GM18867 (cell line): ENCODE measurements around the gene SH3RF1.

Experiments used
- ATAC-seq: cut with Tn5 transposase; IDR thresholded peaks from one replicate; pipeline ENCODE4 v1.9.1; 2021; ENCODE audit warnings: mild to moderate bottlenecking, moderate library complexity; ENCODE audit not compliant: unreplicated experiment

SH3RF1 gene

DNA sequence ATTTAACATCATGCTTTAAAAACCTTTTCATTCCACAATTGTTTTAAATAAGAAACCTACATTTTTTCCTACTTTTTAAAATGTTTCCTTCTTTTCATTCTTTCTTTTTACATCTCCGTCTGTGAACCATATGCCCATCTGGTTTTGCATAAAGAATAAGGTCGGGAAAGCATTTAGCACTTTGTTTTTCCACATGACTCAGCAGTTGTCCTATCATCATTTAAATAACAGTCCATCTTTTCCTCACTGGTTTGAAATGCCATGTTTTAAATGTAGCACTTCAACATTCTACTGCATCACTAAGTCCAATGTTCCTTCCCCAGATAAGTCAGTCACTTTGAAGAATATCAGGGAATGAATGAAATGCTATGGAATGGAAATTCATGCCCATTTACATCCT lies 128.4 kb downstream of the SH3RF1 start:
- no peak for ATAC-seq

DNA sequence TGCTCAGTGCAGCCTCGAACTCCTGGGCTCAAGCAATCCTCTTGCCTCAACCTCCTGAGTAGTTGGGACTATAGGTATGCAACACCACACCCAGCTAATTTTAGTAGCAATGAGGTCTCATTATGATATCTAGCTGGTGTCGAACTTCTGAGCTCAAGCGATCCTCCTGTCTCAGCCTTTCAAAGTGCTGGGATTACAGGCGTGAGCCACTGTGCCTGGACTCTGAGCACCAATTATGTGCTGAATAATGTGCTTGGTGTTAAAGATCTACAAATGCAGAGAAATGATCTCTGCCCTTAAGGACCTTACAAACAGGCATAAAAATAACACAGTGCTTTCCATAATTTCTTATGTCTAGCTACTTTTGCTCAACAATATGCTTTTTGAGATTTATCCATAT lies 131.7 kb downstream of the SH3RF1 start:
- ATAC-seq, result no peak

DNA sequence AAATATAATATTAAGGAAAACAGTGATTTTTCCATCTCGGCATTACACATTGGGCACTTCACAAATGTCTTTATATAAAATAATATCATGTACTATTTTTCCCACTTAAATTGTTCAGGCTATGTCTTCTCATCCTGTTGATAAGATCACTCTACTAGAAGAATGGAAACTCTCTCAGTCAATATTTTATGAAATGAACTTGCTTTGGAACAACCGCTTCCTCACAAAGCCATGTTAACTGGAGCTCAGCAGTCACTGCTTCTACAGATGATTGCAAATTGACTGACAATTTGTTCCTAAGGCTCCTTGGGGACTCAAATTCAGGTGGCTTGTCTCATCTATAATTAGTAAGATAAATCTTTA lies 133.2 kb downstream of the SH3RF1 start:
- no peak for ATAC-seq

DNA sequence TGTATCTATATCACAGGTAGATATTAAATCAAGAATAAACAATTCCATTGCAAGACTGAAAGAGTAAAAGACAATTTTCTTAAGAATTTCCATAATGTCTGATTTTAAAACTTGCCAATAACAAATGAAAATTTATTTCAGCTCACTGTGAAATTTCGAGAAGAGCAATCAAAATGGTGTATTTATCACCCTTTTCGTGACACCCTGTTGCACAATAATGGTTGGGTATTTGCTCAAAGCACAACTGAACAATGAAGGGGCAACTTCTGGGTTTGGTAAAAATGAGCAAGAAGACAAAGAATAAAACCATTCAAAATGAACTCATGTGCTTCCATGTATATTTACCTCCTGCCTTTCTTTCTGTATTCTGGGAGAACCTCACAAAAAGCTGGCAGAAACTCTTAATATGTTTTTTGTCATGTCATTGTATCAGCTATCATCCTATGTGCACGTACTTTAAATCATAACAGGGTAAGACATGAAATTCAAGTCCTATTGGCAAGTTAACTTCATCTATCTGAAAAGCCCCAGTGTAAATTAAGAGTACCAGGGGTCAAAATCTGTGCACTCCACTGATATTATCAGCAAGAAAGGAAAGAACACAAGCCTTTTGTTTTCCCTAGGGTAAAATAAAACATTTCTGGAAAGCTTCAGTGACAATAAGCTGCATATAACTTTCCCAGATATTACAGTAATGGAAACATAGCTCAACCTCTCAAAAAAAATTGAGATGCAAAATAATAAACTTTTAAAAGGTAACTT lies 133.8 kb downstream of the SH3RF1 start:
- ATAC-seq, result no peak

DNA sequence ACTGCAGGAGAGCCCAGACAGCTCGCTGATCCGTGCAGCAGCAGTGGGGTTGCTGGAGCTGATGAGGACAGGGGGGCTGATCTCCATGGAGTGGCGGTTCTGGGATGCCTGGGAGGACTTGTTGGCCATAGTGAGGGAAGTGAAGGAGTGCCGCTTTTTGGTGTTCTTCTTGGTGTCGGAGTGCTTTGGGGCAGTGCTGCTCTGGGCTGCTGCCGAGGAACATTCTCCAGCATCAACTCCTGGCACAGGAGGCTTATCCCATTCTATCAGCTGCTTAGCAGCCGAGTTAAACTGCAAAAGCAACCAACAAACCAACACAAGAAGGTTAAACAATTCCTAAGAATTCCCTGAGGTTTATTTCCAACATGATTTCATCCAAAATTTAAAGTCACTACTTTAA lies 134.4 kb downstream of the SH3RF1 start:
- no peak for ATAC-seq

DNA sequence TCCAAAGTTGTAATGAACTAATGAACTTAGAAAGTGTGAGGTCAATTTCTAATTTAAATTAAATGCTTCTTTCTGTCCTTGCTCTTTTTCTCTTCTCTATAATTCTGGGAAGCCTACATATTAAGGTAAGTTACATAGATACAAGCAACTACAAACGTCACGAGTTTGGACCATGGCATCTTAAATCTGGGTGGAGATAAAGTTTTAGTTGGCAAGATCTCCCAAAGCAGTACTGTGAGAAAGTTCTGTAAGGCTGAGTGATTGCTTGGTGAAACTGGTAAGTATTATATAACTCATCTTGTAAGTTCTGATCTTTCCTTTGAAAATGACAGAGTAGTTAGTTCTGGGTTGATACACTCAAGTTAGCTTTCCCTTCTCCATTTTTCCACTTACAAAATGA lies 135.0 kb downstream of the SH3RF1 start:
- no peak for ATAC-seq

DNA sequence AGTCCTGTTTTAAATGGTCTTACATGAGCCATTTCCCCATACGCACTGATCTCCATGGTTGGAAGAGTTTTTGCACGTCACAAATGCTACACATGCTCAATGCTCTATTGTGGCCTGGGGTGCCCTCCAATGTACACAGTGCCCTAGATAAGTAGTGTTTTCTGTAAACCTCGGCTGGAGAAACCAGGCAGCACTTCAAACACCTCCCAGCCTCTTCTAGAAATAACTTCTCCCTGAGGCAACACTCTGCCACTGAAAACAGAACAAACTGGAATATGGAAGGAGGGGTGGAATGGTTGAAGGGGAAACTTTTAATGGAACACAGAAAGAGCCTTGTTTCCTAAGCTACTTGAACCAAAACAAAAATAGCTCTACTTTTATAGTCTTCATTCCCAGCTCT lies 136.8 kb downstream of the SH3RF1 start:
- no peak for ATAC-seq

DNA sequence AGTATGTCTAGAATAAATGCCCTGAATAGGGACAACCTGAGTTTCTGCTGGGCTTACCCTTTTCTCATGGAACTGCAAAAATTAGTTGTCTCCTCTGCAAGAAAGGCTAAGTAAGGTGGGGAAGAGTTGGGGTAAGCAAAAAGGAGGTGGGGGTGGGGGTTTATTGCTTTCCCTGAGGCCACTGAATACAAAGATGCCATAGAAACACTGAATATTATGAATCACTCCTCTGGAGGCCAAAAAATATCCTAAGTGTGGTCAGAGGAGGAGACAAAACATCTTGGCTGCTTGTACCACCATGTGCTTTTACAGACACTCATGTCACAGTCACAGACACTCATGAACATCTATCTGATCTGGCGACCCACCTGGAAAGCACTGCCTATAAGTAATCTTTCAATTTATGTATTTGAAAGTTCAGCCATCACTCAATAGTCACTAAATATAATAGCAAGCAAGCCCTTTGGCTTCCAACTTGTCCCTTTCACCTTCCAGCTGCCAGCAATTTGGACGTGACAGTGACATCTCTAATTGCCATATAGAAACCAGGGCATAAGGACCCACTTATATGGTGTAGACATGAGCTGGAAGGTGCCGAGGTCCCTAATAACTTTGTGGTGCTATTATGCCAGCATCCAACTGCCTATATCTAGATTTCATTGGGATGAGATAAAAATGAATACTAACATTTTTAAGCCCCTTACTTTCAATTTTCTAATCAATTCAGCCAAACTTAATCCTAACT lies 138.0 kb downstream of the SH3RF1 start:
- no peak for ATAC-seq

DNA sequence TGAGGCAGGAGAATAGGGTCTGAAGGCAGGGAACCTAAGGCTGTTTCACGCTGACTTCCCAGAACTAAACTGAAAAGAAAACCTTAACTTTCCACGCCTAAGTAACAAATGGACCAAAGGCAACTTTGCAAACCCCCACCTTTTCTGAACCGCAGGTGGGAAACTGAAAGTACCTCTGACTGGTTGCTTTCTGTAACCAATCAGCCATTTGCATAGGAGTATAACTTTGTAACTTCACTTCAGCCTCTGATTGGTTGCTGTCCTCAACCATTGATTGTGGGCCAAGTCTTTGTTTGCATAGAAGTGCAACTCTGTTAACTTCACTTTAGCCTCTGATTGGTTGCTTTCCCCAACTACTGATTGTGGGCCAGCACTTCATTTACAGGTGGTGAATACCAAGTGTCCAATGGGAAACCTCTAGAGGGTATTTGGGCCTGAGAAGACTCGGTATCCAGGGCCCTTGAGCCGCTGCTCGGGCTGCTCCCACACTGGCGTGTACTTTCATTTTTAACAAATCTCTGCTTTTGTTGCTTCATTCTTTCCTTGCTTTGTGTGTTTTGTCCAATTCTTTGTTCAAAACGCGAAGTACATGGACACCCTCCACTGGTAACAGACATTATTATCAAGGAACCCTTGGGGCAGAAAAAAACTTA lies 139.1 kb downstream of the SH3RF1 start:
- no peak for ATAC-seq

DNA sequence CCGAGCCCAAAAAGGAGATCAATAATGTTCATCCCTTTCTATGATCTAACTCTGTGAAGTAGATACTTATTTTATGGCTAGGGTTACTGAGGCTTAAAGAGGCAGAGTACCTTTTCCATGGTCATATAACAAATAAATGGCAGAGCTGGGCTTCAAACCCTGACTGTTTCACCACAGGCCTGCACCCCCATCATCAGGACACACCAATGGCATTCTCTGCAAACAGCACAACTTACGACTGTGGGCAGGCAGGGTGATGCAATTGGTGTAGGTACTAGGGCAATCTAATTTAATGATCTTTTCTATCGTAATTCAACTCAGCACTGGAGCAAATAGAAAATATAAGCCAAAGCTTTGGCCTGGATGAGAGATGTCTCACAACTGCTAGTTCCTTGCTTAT lies 141.9 kb downstream of the SH3RF1 start:
- ATAC-seq, result no peak

DNA sequence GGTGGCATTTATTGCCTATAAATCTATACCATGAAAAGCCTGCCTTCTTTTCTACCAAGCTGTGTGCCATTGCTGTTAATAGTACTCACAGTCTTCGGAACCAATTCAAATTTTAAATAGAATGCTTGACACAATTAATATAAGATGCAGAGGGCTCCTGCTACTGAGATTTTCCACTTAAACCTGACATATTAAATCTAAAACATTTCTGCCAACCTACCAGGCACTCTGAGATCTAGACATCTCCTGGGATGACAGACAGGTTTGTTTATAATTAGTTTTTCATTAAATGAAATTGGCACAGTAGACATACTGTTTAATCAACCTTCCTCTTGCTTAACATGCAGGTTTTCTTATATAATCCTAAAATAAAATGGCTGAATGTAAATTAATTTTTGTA lies 143.4 kb downstream of the SH3RF1 start:
- no peak for ATAC-seq

DNA sequence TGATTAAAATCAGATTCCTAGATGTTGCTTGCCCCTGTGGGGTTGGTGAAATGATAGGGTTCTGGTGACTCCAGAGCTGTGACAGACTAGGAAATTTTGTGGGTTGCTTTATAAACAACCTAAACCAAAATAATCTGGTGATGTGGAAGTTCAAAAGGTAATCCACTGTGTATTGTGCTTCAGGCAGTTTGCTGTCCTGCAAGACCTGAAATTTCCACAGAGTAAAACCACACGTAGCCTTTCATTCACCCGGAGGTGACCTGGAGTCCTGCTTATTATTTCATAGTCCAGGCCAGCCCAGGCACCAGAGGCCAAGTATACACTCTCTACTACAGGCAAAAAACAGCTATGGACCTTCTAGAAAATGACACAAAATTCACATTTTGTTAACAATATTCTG lies 146.1 kb downstream of the SH3RF1 start:
- ATAC-seq, result no peak

DNA sequence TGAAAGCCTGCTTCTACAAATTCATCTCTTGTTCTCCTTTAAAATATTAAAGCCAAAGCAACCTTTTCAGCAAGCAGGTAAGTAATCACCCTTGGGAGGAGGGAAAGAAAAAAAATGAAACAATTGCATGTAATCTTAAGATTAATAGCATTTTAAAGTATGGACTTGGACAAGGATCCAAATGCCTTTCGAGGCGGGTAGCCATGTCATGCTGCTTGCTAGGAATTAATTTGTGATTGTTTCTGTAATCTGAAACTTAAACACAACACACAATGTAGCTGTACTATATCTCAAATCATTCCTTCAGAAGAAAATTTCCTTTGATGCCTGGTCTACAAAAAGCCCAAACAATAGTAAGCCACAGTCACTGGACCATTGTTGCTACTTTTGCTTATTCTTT lies 148.3 kb downstream of the SH3RF1 start:
- ATAC-seq, result no peak

DNA sequence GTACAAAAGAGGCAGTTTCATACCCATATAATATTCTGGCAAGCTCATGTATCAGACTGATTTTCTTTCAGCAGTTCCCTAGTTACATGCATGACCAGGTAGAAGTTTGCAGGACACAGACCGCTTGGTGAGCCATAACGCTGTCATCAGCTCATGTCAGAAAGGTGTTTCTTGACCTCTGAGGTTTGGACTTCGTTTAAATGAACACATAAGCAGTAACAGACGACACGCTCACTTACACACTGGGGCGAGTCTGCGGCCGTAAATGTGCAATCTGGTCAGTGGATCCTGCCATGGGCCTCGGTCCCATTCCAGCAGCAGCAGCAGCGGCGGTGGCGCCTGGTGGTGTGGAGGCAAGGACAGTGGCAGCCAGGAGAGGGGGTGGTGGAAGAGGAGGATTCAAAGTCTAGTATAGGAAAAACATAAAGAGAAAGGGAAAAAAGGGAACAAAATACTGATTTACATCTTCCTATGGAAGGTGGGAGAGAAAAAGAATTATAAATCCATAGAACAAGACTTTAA lies 148.8 kb downstream of the SH3RF1 start:
- no peak for ATAC-seq

DNA sequence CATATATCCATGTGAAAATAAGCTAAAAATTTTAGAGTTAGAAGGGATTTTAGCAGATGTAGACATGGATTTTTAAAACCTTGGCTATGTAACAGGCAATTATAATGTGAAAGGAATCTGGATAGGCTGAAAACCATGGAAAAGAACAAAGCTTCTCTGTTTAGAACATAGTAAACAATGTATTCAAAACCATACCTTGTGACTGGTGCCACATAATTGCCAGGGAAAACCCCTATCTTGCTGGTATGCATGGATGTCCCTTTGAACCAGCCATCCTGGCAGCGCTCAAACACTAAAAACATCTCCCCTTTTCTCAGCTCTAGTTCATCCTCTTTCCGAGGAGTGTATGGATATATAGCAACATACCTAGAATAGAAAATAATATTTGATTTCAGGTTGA lies 150.1 kb downstream of the SH3RF1 start:
- ATAC-seq, result no peak

DNA sequence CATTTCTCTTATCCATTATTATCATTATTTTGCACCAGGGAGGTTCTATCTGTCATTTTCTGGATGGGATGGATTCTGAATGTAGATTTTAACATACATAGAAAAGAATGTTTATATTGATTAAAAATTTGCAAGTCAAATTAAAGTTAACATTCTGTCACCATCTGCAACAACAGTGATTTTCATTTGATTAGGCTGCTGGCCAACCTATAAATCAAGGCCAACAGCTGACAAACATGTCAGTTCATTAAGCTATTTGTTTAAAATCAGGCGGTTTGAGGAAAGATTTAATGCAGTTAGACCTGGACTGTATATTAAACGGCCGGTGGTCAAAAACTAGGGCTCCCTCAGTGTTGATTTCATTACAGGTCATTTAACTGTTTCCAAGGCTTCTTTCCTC lies 151.2 kb downstream of the SH3RF1 start:
- ATAC-seq, result no peak

DNA sequence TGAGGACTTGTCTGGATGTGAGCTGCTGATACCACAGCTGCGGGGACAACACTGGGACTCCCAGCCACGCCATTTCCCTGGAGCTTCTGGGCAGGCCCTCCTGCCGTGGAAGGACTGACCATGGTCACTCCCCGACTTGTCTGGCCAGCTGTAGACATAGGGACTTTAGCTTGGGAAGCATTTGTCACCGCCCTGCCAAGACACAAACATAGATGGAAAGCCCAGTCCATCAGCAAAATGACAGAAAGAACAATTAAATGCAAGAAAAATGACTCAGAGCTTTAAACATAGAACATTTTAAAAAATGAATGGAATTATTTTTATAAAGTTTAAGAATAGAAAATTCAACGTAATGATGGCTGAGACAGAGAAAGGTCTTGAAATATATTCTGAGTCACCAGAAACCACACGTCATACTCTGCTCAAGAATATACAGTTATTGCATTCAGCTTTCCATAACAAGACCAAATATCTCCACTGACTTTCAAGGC lies 153.1 kb downstream of the SH3RF1 start:
- ATAC-seq, result no peak

DNA sequence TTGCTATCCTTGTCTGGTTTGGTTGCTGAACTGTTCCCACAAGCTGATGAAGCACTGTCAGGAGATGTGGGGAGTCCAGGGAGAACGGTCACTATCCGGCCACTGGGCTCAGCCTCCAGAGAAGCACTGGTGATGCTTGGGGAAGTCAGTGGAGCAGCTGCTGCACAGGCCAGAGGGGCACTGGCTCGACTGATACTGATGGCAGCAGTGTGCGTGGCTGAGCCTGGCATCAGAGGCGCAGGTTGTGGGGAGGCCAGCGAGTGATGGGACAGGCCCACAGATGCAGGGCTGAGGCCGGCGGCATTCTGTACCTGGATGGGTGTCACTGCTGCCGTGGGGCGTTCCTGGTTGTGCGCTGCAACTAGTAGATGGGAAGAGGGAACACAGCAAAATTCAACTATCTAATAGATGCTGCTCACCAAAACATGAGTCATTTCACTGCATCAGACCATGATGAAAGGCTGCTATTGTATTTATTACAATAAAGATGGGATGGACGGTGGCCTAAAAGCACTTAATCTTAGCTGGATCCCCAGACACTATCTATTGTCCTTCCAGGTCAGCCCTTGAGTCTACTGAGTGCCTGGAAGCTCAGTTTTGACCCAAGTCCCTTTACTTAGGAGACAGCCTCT lies 154.4 kb downstream of the SH3RF1 start:
- no peak for ATAC-seq

DNA sequence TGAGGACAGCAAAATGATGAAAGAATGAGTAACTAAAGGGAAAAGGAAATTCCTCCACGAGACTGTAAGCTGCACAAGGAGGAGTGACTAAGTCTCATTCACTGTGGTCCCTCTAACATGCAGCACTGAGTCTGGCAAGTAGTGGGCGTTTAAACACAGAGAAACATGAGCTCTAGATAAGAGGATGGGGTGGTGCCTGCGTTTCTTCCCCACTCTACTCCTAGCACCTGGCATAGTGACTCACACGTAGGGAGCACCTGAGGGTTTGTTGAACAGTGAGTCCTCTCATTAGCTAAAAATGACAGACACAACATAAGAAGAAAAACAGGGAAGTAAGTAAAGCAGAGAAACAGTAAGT lies 154.9 kb downstream of the SH3RF1 start:
- no peak for ATAC-seq

DNA sequence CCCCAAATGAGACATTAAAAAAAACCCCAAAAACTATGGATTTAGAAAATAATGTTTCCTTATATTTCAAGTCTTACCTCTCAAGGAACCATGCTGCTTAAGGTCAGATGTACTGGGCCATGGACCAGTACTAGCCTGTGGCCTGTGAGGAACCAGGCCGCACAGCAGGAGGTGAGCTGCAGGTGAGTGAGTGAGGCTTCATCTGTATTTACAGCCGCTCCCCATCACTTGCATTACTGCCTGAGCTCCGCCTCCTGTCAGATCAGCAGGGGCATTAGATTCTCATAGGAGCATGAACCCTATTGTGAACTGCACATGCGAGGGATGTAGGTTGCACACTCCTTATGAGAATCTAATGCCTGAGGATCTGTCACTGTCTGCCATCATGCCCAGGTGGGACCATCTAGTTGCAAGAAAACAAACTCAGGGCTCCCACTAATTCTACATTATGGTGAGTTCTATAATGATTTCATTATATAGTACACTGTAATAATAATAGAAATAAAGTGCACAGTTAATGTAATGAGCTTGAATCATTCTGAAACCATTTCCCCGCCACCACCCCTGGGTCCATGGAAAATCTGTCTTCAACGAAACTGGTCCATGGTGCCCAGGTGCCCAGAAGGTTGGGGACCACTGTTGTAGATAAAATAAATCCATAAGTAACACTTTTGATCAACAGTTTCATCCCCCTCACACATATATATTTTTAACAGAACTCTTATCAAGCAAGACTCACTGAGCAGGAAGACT lies 155.4 kb downstream of the SH3RF1 start:
- no peak for ATAC-seq
